Fibroblast of skin of right biceps (primary cell): ENCODE measurements around the gene FBXO28.
A peak's percentile ranks its signal among the peaks of the same experiment; 100 is the strongest.
"Not testable (repeated sequence)": the region's sequence is repeated elsewhere in the genome, so short reads cannot be mapped to it uniquely, and the experiment has no call there.

Source experiments
- DNase-seq: peaks from one replicate; pipeline ENCODE4 v3.0.0-alpha.2; 2013

FBXO28 gene

DNA sequence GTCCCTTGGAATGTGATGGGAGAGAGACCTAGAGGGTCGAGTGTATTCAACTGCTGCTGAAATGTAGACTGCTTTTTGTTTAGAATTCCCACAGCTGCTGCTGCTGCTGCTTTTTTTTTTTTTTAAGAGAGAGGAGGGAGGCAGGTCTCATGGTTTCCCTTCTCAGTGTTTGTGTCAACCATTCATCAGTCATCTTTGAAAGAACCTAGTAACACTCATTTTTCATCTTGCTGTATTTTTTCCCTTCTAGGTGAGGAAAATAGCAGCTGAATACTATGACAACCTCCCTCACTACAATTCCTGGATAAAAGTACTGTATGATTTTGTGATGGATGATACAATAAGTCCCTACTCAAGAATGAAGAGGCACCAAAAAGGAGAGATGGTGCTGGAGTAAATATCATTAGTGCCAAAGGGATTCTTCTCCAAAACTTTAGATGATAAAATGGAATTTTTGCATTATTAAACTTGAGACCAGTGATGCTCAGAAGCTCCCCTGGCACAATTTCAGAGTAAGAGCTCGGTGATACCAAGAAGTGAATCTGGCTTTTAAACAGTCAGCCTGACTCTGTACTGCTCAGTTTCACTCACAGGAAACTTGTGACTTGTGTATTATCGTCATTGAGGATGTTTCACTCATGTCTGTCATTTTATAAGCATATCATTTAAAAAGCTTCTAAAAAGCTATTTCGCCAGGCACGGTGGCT, 78.3 kb downstream of the FBXO28 start:
- no peak for DNase-seq

DNA sequence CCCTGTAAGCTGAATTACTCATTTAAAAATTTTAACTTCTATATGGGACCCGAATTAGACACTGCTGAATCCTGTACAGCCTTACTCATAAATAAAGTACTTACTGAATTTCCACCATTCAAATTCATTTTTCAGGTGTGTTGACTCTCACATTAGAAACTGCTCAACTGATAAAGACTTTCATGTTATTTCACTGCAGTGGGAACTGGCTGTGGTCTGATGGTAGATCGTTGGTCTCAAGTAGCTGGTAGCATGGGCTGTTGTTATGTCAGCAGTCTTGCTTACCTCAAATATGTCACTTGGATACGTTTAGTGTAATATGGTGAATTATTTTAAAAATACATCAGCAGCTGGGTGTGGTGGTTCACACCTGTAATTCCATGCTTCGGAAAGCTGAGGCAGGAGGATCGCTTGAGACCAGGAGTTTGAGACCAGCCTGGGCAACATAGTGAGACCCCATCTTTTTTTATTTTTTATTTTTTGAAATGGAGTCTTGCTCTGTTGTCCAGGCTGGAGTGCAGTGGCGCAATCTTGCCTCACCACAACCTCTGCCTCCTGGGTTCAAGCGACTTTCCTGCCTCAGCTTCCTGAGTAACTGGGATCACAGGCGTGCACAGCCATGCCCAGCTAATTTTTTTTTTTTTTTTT, 79.5 kb downstream of the FBXO28 start:
- DNase-seq = no peak

DNA sequence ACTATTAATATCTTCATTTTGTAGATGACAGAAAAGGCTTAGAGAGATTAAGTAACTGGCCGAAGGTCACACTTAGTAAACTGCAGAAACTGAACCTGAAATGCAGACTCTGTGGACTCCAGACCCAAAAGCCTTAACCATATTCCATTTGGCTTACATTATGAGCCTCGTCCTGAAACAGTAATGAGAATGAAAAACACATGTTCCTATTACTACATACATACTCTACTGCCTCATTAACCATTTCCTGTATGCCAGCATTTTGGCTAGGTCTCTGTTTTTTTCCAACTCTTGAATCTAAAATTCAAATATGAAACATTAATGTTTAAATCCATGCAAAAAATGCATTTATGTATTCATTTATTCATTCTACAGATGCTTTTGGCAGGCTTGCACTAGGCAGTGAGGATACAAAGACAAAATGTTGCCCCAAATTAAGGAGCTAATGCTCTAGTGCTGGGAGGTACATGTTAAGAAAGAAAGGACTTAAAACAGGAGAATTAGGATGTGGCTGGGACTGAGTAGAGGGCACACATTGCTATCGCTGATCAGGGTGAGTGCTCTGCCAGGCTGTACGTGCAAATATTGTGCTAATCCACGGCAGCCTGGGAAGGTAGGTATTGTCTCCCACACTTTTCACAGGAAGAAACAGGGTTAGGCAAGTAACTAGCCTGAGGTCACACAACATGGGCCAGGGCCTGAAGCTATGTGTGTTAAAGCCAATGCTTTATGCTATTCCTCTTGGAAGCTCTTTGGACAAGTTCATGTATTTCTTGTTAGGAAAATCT, 83.1 kb downstream of the FBXO28 start:
- no peak for DNase-seq

DNA sequence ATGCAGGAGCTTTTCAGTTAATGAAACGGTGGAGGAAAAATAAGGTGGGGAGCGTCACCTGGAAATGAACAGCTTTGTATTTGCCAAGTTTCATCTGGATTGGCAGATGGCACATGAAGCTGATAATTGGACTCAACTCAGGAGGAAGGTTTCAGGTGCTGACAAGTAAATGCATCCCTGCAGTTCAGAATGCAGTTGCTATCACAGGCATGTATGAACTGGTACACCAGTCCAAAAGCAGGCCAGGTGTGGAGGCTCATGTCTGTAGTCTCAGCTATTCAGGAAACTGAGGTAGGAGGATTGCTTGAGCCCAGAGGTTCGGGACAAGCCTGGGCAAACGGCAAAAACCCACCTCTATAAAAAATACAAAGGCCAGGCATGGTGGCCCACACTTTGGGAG, 84.7 kb downstream of the FBXO28 start:
- DNase-seq = no peak

DNA sequence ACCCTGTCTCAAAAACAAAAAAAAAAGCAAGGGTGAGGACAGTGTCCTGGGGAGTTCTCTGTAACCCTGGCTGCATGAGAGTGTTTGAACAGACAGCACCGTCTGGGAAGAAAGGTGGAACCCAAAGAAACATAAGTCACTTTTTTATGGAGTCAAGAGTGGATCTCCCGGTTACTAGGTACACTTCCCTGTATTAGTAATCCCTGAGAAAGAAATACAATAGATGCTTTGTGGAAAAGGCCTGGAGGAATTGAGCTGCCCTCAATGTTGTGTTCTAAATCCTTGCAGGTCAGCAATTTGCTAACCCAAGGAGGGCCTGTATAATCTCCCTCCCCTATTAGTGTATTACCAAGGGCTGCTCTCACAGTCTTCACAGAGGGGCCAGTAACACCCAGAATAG, 85.8 kb downstream of the FBXO28 start:
- DNase-seq = no peak

DNA sequence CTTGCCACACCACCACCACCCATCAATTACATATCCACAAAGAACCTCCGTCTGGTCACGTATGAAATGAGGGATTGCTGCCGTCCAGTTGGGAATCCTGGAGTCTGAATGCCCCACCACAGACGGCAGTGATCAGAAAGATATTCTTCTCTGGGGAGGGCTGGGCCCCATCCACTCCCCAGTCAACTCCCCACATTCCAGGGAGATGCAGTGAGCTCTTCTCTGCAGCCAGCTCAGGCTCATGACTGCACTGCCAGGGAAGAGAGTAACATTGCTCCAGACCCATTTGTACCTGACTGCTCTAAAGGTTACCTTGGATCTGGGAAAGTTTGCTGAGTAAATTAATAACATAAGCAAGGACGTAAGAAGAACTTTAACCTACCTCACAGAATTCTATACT, 87.5 kb downstream of the FBXO28 start:
- no peak for DNase-seq

DNA sequence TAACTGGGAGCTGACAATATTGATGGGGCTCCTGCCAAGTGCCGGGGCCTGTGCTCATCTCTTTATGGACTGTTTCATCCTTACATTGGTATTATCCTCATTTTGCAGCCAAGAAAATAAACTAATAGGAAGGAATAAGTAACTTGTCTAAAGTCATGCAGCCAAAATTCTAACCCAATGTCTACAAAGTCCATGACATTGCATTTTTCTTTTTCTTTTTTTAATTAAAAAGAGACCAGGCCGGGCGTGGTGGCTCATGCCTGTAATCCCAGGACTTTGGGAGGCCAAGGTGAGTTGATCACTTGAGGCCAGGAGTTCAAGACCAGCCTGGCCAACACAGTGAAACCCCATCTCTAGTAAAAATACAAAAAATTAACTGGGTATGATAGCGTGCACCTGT, 87.9 kb downstream of the FBXO28 start:
- no peak for DNase-seq

DNA sequence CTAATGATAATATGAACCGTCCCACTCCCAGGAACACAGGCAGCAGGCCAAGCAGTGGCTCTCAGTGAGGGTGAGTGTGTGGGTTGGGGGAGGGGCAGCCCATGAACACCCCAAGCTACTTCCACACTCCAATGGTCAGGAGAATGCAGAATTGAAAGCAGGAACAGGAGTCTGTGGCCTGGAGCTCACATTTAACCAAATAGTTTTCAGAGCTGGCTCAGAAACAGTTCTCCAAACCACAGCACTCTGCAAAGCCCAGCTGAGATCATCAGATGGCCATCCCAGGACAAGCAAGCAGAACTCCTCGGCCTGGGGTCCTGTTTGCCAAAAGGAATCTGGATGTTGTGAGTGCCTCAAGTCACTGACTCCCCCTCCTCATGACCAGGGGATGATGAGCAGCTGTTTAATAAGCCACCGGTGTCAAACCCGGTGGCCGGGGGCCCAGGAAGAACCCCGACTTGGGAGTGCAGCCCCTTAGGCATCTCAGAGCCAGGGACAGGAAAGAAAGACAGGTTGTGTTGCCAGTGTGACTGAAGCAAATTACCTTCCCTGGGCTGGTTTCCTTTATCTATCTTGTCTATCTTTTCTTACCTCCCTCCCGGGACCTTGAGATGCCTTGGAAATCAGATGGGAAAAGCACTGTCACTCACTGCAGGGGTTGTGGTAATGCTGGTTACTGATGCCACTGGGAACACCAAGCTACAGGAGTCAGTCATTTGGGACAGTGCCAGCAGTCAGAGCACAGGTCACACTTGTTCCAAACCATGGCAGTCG, 89.5 kb downstream of the FBXO28 start:
- DNase-seq = peak; percentile 80

DNA sequence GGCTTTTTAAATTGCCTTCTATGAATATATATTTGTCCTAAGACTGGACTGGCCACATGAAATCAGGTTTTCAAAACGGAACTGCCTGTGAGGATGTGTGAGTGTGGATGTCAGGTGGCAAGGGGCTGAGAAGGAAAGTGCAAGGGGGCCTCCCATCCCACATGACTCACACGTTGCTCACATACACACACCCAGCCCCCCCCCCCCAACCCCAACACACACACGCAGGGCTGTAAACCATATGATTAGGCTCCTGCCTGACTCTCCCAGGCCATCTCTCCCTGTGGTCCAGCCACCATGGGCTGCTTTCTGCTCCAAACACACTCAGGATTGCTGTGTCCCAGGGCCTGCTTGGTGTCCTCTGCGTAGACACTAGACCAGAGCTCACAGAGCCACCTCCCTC, 91.5 kb downstream of the FBXO28 start:
- DNase-seq = peak; percentile 88

DNA sequence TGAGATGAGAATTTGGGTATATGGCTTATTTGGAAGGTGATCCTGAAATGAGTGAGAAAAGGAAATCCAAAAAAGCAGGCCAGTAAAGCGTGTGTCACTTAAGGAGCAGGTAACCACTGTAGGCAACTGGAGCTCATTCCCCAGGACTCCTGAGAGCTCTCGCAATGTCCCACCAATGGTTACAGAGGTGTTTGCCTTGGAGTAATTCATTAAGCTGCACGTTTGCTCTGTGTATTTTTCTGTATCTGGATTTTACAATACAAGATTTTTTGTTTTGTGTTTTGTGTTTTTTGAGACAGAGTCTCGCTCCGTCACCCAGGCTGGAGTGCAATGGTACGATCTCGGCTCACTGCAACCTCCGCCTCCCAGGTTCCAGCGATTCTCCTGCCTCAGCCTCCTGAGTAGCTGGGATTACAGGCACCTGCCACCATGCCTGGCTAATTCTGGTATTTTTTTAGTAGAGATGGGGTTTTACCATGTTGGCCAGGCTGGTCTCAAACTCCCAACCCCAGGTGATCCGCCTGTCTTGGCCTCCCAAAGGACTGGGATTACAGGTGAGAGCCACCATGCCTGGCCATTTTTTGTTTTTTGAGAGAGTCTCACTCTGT, 92.1 kb downstream of the FBXO28 start:
- DNase-seq = not testable (repeated sequence)

DNA sequence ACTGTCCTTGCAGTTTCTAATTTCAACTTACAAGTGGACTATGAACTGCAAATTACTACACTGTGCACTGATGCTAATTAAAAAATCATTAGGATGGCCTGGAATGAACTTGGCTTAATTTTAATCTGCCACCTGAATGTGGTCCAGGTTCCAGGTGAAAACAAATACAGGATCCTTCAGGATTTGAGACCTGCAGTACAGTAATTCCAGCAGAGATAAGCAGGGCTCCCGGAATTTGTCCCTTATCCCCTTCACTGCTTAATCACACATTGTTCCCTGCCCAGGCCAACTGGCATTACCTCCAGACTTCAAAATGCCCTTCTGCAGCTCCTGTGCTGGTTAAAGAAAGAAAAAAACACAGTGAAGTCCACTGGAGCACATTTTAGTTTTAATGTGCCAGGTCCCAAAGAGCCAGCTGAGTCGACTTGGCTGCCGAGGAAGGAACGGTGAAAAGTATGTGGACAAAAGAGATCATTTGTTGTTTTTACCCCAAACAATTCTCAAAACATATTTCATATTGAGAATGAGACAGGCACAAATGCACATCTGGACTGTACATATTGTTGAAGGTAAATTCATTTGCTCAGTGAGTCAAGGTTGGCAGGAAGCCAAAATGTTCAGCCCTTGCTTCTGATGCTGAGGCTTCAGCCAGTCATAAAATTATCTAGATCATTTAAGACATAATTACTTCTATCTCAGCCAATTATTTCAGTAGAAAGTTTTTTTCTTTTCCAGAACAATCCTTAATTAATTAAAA, 97.5 kb downstream of the FBXO28 start:
- DNase-seq = peak; percentile 73
